HEK293T (cell line): Measurements from ENCODE around the gene TNFRSF11A.

Experiments
- CTCF ChIA-PET: fragments of 350-600 bp; formaldehyde crosslinking; extraction: SDS; loops from one replicate; lab custom pipeline; 2021; ENCODE audit warnings: antibody characterized with exemption, inconsistent platforms; lab: Yijun Ruan, JAX
- POLR2A ChIA-PET: fragments of 350-600 bp; formaldehyde crosslinking; extraction: SDS; loops from one replicate; lab custom pipeline; 2020; ENCODE audit warnings: antibody characterized with exemption, inconsistent platforms; lab: Yijun Ruan, JAX
- DNase-seq: peaks from one replicate; pipeline ENCODE4 v3.0.0; 2012; ENCODE audit warnings: mixed read lengths; ENCODE audit errors: extremely low spot score
- ARNT ChIP-seq: fragments of 450-650 bp; IDR thresholded peaks from 2 replicates; pipeline ENCODE4 v1.6.1; 2017; ENCODE audit warnings: mild to moderate bottlenecking
- BHLHE40 ChIP-seq: fragments of 450-650 bp; IDR thresholded peaks from 2 replicates; pipeline ENCODE4 v1.6.1; 2016; ENCODE audit warnings: mild to moderate bottlenecking, moderate library complexity, borderline replicate concordance
- CTBP1 ChIP-seq: fragments of 450-650 bp; IDR thresholded peaks from 2 replicates; pipeline ENCODE4 v1.6.1; 2016; ENCODE audit warnings: borderline replicate concordance
- ELF4 ChIP-seq: fragments of 450-650 bp; IDR thresholded peaks from 2 replicates; pipeline ENCODE4 v1.6.1; 2017; ENCODE audit warnings: antibody characterized with exemption
- FOXA1 ChIP-seq: fragments of 450-650 bp; IDR thresholded peaks from 2 replicates; pipeline ENCODE4 v1.6.1; 2016; ENCODE audit warnings: mild to moderate bottlenecking
- FOXK2 ChIP-seq: fragments of 450-650 bp; IDR thresholded peaks from 2 replicates; pipeline ENCODE4 v1.6.1; 2016; ENCODE audit warnings: mild to moderate bottlenecking
- FOXM1 ChIP-seq: fragments of 450-650 bp; IDR thresholded peaks from 2 replicates; pipeline ENCODE4 v1.6.1; 2017; ENCODE audit warnings: mild to moderate bottlenecking, borderline replicate concordance
- HDGF ChIP-seq: fragments of 450-650 bp; IDR thresholded peaks from 2 replicates; pipeline ENCODE4 v1.6.1; 2017; ENCODE audit warnings: antibody characterized with exemption, borderline replicate concordance
- L3MBTL2 ChIP-seq: fragments of 450-650 bp; conservative IDR thresholded peaks from 2 replicates; pipeline ENCODE4 v1.6.1; 2016; ENCODE audit warnings: mild to moderate bottlenecking
- LEF1 ChIP-seq: fragments of 450-650 bp; IDR thresholded peaks from 2 replicates; pipeline ENCODE4 v1.6.1; 2017; ENCODE audit warnings: mild to moderate bottlenecking, borderline replicate concordance
- NFRKB ChIP-seq: fragments of 450-650 bp; IDR thresholded peaks from 2 replicates; pipeline ENCODE4 v1.6.1; 2016; ENCODE audit warnings: mild to moderate bottlenecking, moderate library complexity
- PKNOX1 ChIP-seq: fragments of 450-650 bp; IDR thresholded peaks from 2 replicates; pipeline ENCODE4 v1.6.1; 2016
- SP1 ChIP-seq: fragments of 450-650 bp; IDR thresholded peaks from 2 replicates; pipeline ENCODE4 v1.6.1; 2017
- SUZ12 ChIP-seq: fragments of 450-650 bp; IDR thresholded peaks from 2 replicates; pipeline ENCODE4 v1.6.1; 2016; ENCODE audit warnings: mild to moderate bottlenecking
- TARDBP ChIP-seq: fragments of 450-650 bp; IDR thresholded peaks from 2 replicates; pipeline ENCODE4 v1.6.1; 2016
- ZNF384 ChIP-seq: fragments of 450-650 bp; IDR thresholded peaks from 2 replicates; pipeline ENCODE4 v1.6.1; 2016

The TNFRSF11A gene

GRCh38 chr18:62364558-62364957, 39.4 kb downstream of the TNFRSF11A start:
- ChIA-PET CTCF (no interaction called here), POLR2A (no interaction called here)
- TF ChIP-seq TARDBP (no peak), L3MBTL2 (no peak), FOXK2 (no peak), BHLHE40 (no peak), NFRKB (no peak), ARNT (no peak), SUZ12 (no peak), FOXM1 (no peak)
- no peak for DNase-seq

DNA sequence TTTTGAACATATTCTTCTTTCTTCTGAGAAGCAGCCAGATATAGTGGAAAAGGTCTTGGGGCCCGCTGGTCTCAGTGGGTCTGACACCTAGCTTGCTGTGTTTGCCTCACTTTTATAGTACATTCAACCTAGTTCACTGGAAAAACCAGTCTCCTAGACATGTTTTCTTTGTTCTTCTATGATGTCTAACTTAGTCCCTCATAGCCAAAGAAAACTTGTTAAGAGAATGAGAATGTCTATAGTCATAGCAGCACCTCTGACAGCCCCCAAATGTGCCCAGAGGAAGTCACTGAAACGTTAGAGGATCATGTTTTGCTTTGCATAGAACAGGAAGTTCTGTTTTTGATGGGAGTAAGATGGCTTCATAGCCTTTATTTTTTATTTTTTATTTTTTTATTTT, 40.3 kb downstream of the TNFRSF11A start:
- ChIA-PET CTCF (no interaction called here), POLR2A (no interaction called here)
- DNase-seq = no peak
- TF ChIP-seq TARDBP = no peak
- TF ChIP-seq ELF4 = no peak
- TF ChIP-seq BHLHE40 = no peak
- no peak for TF ChIP-seq FOXA1
- no peak for TF ChIP-seq ARNT
- TF ChIP-seq HDGF = no peak
- no peak for TF ChIP-seq CTBP1
- TF ChIP-seq ZNF384 = no peak
- TF ChIP-seq FOXK2 = no peak

GRCh38 chr18:62366992-62367391, 41.9 kb downstream of the TNFRSF11A start:
- no peak for DNase-seq
- ChIA-PET CTCF (no interaction called here), POLR2A (no interaction called here)
- TF ChIP-seq HDGF = no peak
- TF ChIP-seq PKNOX1 = no peak
- no peak for TF ChIP-seq LEF1
- no peak for TF ChIP-seq ELF4
- no peak for TF ChIP-seq FOXK2
- TF ChIP-seq SP1 = no peak
- TF ChIP-seq NFRKB = no peak

- no peak for DNase-seq
- ChIA-PET POLR2A (no interaction called here), CTCF (no interaction called here)
- TF ChIP-seq LEF1 = no peak
- no peak for TF ChIP-seq L3MBTL2
- TF ChIP-seq ELF4 = no peak
- no peak for TF ChIP-seq BHLHE40
- no peak for TF ChIP-seq ARNT
- TF ChIP-seq CTBP1 = no peak
- no peak for TF ChIP-seq FOXM1
- no peak for TF ChIP-seq TARDBP
- TF ChIP-seq HDGF = no peak
- TF ChIP-seq SP1 = no peak
- no peak for TF ChIP-seq NFRKB
- no peak for TF ChIP-seq FOXK2
- TF ChIP-seq FOXA1 = no peak
- no peak for TF ChIP-seq PKNOX1
Observed at GRCh38 chr18:62368100-62368499, 43.0 kb downstream of the TNFRSF11A start.

DNA sequence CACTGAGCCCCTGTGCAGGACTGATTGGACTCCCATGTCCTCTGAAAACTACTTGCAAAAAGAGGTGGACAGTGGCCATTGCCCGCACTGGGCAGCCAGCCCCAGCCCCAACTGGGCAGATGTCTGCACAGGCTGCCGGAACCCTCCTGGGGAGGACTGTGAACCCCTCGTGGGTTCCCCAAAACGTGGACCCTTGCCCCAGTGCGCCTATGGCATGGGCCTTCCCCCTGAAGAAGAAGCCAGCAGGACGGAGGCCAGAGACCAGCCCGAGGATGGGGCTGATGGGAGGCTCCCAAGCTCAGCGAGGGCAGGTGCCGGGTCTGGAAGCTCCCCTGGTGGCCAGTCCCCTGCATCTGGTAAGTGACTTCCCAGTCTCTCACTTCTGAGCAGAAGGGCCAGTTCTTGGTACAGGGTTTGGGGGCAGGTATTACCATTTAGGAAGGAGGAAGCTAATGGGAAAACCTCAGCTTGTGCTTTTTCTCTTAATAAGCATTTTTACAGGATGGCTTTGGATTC, 44.1 kb downstream of the TNFRSF11A start:
- POLR2A ChIA-PET = no interaction called here

GRCh38 chr18:62370366-62370765, 45.3 kb downstream of the TNFRSF11A start:
- no peak for DNase-seq
- ChIA-PET CTCF (no interaction called here), POLR2A (no interaction called here)
- TF ChIP-seq TARDBP (no peak), CTBP1 (no peak), ZNF384 (no peak), FOXM1 (no peak), FOXA1 (no peak), HDGF (no peak), LEF1 (no peak), ELF4 (no peak), NFRKB (no peak), ARNT (no peak), L3MBTL2 (no peak), SP1 (no peak), SUZ12 (no peak), FOXK2 (no peak), PKNOX1 (no peak), BHLHE40 (no peak)

More for the DNA sequence above, 44.1 kb downstream of the TNFRSF11A start:
- CTCF ChIA-PET = no interaction called here
- no peak for DNase-seq
- TF ChIP-seq SP1 = no peak
- TF ChIP-seq ARNT = no peak
- TF ChIP-seq PKNOX1 = no peak
- TF ChIP-seq FOXA1 = no peak
- TF ChIP-seq HDGF = no peak
- no peak for TF ChIP-seq L3MBTL2
- TF ChIP-seq TARDBP = no peak
- no peak for TF ChIP-seq ZNF384
- TF ChIP-seq CTBP1 = no peak
- no peak for TF ChIP-seq FOXK2
- no peak for TF ChIP-seq LEF1
- no peak for TF ChIP-seq SUZ12
- no peak for TF ChIP-seq ELF4
- no peak for TF ChIP-seq BHLHE40
- no peak for TF ChIP-seq NFRKB
- no peak for TF ChIP-seq FOXM1
